ENCODE measurements around the gene NMRK1.

The NMRK1 gene

DNA sequence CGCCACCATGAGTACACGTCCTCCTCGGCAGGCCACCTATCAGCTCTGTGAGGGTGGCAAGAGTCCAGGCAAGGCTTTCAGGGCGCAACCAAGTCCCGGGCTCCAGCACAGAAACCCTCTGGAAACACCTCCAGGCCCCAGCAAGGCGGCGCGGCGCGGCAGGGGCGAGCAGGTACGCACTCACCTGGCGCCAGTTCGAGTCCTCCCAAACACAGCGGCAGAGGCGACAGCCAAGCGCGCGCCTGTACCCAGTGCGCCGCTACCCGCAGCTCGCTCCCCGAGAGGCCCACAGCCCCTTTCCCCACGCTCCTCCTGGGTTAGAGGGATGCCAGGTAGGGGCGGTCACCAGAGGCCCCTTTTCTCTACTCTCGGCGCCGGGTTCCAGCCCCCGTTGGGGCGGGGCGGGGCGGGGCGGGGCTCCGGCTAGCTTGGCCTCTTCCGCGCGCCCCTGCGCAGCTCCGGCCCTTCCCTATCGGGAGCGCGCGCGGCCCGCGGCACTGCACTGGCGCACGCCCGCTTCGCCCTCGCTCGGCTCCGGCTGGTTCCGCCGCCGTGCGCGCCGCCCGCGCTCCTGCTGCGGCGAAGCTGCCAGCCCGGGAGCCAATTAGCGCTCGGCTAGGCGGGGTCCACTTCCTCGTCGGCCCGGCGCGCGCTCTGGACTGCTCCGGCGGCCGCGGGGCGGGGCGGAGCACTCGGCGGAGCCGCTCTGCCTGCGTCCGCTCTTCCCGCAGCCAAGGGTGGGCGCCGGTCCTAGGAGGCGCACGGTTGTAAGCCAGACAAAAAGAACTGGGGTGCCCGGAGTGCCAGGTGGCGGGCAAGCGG lies at the start of gene NMRK1, which contains the start of gene OSTF1:
Gene NMRK1, minus strand, starts transcription at position 332 of the 822 bp plus-strand sequence. CDS start 5,040 bp downstream, outside the sequence.
Gene OSTF1, plus strand, starts transcription at position 691 of the 822 bp plus-strand sequence. CDS start 179 bp downstream, outside the sequence.
- DNase-seq (ENCODE audit: low read depth, low spot score) = peak; percentile 78

DNA sequence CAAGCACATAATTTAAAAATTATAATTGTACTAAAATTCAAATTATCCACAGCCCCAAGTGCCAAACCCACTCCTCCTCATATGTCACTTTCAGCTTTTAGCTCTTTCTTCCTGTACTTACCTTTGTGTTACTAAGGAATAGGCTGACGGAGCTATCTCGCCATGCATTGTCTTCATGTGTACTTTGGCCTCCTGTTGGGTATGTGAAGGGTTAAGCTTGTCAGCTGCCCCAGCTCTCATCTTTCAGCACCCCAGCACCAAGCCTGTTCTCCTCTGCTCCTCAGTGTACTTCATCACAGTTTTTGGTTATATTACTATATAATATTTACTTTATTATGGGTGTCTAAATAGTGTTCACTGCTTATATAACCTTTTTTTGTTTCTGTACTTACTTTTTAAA lies 46.5 kb upstream of the NMRK1 start:
- DNase-seq (ENCODE audit: low read depth, low spot score) = no peak

DNA sequence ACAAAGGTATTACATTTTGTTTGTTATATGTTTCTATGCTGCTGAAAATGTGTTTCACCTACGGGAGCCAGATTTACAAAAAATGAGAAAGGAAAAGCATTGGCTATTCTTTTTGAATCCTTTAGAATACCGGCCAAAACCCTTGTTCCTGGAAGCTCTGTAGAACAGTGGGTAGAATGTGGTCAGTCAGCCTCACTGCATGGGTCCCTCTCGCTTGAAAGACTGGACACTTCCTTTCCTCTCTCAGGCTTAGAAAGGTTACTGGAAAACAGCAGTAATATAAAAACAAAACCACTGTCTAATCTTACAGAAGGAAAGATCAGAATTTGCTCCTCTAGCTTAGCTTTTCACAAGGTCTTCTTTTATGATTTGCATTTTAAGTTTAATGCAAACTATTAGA lies 45.4 kb upstream of the NMRK1 start:
- DNase-seq (ENCODE audit: low read depth, low spot score) = no peak

DNA sequence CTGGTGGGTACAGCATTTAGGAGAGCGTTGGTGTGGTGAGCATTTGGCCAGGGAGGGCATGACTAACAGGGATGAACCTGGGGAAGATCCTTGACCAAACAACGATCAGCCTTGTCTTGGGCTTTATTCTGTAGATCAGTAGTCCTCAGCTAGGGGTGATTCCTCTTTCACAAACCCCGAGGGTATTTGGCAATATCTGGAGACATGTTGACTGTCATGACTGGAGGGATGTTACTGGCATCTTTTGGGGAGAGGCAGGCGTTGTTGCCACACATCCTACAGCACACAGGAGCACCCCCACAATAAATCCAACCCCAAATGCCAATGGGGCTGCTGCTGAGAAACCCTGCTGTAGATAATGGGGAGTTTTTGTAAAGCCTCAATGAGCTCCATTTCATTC lies 44.3 kb upstream of the NMRK1 start:
- DNase-seq (ENCODE audit: low read depth, low spot score) = no peak

DNA sequence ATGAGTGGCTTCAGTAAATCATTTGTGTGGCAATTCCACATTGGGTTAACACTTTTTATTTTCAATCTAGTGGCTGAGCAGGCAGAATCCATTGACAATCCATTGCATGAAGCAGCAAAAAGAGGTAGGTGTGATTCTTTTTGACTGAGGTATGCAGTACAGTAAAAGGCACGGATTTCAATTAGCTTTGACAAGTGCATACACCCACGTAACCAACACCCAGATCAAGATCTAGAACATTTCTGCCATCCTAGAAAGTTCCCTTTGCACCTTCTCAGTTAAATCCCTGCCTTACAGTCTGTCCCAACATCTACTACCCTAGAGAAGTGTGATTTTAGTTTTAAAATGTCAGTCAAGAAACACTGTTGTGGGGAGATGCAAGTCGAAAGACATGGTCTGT lies 43.7 kb upstream of the NMRK1 start:
- DNase-seq (ENCODE audit: low read depth, low spot score) = no peak

DNA sequence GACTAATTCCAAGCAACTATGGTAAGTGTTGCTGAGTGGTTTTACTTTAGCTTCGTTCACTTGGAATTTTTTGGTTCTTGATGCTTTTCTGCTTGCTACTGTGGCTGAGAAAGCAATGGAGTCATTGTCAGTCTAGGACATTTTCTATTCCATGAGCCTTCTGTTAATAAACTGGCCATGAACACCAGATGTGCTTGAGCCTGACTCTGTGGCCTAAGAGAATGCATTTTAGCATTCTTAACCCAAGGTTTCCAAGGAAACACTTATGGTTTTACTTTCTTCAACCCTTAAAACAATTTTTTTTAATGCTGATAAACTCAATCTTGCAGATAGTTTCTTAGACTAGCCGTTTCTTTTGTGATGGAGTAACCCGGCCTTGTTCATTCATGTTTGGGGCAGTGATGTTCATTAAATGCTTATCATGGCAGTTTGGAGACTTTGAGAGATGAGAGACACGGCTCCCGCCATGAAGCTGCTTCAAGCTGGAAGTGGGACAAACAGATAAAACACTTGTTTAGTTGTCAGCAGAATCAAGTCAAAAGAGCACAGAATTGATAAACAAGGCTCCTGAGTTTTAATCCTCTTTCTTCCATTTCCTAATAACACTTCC lies 42.8 kb upstream of the NMRK1 start:
- DNase-seq (ENCODE audit: low read depth, low spot score) = no peak

DNA sequence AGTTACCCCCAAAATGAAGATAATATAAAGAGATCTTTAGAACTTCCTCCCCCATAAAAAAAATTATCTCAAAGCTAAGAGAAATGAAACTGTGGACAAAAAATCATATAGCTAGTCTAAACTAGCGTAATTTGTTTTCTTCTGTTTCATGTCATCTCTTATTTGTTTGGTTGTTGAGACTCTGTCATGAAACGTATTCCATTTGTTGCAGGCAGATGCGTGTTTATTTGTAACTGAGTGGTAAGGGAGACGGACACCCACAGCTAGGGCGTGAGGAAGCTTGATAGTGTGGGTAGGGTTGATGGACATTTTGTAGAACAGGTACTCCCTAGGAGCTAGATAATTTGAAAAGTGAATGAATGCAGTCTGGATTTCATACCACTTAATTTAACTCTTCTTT lies 42.2 kb upstream of the NMRK1 start:
- DNase-seq (ENCODE audit: low read depth, low spot score) = no peak

DNA sequence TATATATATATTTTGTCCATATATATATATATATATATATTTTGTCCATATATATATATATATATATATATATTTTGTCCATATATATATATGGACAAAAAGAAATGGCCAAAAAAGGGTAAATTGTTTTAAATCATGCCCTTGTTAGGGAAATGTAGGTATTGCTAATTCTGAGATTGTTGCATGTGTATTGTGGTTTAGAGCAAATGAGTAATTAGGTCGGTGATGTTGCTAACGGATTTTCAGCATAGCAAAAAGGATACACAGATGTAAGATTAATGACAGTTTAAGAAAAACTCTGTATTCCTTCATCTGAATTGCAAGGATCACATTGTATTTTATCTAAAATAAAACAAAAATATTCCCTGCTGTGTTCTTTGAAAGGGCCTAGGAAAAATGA lies 40.6 kb upstream of the NMRK1 start:
- DNase-seq (ENCODE audit: low read depth, low spot score) = no peak

DNA sequence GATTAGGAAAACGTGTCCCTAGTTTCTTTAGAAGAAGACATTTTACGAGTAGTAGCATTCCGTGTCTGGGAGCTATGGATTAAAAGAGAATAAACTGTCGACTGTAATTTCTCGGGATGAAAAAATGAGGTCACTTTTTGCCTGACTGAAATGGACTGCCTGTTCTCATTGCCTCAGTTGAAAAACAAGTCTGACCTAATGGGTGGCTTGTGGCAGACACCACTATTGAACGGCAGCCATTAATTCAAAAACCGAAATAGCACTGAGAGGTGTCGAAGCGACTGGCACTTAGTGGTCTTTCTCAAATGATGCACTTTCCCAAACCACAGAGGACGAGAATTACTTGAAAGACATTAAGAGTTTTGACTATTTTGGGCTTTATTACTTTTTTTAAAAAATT lies 35.7 kb upstream of the NMRK1 start:
- DNase-seq (ENCODE audit: low read depth, low spot score) = no peak

DNA sequence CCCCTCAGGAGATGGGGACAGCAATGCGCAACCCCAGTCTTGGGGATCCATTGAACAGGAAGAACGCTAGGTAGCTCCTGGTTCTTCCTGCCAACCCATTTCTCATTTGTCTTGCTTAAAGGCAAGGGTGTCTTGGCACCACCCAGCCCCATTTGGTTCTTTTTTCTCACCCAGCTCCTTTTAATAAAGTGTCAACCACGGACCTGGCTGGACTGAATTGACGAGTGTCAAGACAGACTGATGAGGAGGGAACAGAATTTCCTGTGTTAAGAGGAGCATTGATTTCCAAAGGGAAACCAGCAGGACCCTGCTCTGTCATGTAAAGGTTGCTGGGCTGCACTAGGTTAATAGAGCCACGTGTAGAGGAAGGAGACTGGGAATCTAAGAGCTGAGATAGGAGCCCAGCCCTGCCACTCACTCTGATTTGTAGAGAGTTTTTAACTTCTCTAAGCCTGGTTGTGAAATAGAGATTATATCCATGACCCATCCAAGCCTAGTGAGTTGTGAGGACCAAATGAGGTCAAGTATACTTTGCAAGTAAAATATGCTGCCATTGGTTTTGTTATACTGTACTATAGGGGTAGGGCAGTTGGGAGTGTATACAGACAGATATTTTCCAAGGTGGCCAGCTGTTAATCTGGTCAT lies 34.1 kb upstream of the NMRK1 start:
- DNase-seq (ENCODE audit: low read depth, low spot score) = no peak

DNA sequence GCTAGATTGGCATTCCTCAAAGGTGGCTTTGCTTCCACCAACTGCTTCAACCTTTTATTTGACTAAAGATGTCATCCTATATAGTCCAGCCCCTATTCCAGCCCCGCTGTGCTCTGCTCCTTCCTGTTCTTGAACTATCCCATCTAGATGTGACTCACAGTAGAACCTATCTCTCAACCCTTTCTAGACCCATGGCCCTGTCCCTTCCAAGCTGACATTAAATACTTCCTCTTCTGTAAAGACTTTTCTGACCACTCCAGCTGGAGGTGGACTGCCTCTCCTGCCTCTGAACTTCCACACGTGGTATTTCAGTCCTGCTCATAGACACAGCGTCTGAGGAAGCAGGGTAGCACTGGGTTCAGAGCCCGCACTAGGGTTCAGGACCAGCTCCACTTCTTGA lies 32.7 kb upstream of the NMRK1 start:
- DNase-seq (ENCODE audit: low read depth, low spot score) = no peak

DNA sequence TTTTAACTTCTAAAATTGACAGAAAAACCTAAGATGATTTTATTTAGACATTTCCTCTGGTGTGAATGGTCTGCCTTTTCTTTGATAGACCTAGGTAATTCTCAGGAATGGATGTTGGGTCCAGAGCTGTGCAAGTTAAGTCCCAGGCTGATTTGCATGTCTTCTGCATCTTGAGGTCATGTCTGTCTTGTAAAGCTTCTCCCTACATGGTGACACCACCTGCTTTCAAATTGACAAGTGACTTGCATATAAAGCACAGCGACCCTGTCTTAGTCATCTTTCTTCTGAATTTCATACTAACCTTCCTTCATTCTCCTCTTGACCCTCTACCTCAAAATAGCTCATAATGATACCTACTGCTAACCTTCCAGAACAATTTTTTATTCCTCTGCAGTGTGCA lies 29.6 kb upstream of the NMRK1 start:
- DNase-seq (ENCODE audit: low read depth, low spot score) = no peak

DNA sequence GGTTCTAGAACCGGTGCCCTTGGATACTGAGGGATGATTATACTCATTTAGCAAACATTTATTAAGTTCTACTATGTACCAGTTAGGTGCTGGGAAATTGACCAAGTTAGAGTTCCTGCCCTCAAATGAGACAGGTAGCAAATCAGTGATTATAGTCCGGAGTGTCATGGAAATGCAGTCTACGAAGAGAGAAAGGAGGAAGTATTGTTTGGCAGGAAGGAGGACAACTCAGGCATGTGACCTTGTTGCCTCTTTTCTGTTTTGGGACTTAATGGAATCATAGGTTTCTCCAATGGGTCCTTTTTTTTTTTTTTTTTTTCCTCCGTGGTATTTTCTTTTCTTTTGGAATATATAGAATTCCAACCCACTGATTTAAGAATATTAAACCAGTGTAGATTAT lies 28.4 kb upstream of the NMRK1 start:
- no peak for DNase-seq (ENCODE audit: low read depth, low spot score)

DNA sequence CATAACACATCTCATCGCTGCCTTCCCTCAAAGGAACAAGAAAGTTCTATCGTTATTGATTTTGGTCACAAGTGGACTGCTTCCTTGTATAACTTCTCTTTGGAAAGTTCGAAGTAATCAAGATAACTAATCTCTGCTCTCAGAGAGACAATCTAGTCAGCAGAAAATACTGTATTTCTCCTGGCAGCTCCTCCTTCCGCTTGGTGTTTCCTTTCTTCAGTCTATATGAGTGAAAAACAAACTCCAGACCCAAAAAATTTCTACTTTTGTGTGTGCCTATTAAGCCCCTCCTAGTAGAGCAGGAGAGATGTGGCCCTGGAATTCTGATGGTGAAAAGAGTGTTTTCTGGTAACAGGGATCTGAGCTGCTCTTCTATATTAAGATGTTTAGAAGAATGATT lies 24.8 kb upstream of the NMRK1 start:
- DNase-seq (ENCODE audit: low read depth, low spot score) = no peak

DNA sequence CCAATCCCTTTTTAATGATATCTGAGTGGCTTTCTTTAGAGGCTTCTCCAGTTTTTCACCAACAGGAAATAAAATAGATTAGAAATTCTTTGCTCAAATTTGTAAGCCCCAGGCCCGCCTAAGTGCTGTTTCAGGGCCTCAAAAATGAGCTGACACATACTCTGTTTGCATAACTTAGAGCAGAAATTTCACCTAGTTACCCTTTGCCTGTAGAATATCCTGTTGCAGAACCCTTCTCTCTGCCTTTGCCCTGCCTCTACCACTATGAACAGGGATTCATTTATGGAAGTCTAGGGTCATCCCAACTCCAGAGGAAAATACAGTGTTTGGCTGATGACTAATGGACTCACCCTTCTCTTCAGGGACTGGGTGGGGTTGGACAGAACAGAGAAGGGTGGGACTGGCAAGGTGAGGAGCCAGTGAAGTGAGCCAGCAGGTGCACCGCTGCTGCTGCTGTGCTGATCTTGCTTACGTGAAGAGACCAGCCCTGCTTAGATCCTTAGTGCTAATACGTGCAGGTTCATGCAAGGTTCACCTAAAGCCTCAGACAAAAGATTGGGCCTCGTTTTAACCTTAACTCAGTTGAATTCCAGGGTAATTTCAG lies 23.2 kb upstream of the NMRK1 start:
- no peak for DNase-seq (ENCODE audit: low read depth, low spot score)

DNA sequence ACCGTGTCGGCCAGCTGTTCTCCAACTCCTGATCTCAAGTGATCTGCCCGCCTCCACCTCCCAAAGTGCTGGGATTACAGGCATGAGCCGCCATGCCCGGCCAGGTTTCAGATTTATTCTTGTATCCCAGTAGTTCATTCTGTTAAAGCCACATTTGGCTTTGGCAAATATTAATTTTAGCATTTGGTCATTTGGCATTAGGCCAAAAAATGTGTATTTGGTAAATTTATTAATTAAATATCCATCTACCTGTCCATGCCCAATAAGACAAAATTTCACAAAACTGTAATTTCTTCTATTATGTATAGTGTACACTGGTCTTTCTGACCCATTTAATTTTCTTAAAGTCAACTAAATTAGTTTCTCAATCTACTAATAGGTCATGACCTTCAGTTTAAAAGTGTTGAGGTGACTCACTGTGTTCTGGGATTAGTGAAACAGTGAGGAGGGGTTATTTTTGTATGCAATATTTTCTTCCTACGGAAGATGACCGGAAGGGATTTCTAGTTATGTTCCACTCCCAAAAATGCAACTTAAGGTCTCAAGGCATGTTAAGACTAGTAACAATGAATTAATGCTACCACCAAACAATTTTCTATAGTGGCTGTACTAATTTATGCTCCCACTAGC lies 21.4 kb upstream of the NMRK1 start:
- no peak for DNase-seq (ENCODE audit: low read depth, low spot score)

DNA sequence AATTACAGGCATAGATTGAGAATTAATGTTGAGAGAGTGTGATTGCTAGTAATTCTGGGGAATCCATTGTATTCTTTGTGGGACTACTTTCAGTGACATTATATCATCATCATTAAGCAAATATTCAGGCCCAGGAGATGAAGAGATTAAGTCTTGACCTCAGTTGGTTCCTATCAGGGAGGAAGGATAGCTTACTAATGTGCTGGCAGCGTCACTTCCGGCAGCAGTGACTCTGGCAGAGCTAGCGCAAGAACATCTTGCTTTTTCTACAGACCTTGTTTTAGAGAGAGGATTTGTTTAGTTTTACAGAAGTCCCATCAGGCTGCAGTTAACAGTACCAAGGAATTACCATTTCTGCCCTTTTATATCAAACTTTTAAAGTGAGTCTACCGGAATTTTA lies 20.6 kb upstream of the NMRK1 start:
- no peak for DNase-seq (ENCODE audit: low read depth, low spot score)

DNA sequence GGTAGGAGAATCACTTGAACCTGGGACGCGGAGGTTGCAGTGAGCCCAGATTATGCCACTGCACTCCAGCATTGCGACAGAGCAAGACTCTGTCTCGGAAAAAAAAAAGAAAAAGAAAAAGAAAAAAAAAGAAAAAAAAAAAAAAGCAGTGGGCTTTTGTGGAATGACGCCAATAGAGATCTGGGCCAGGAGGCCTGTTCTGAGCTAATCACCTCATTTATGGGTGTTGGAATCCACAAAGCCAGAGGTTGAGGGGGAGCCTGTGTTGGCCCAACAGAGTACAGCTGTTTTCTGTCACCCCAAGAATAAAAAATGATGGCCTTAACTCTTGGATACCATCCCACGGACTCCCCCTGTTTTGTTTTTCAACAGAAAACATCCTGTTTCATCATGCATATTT lies 18.9 kb upstream of the NMRK1 start:
- DNase-seq (ENCODE audit: low read depth, low spot score) = no peak

DNA sequence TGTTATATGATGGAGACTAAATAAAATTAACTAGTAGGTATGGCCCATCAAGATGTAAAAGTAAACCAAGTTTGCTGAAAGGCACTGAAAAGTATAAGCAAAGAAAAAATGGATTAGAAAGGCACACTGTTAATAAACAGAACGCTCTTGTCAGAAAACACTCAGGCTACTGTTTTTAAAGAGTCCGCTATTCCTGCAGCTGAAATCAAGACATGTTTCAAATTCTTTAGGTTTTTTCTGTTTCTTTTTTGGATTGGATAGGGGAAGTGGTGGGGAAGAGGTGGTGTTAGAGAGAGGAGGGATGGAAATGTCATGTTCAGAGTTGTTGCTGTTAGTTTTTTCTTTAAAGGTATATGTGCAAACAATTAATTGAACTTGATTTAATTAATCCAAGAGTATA lies 17.9 kb upstream of the NMRK1 start:
- DNase-seq (ENCODE audit: low read depth, low spot score) = no peak

DNA sequence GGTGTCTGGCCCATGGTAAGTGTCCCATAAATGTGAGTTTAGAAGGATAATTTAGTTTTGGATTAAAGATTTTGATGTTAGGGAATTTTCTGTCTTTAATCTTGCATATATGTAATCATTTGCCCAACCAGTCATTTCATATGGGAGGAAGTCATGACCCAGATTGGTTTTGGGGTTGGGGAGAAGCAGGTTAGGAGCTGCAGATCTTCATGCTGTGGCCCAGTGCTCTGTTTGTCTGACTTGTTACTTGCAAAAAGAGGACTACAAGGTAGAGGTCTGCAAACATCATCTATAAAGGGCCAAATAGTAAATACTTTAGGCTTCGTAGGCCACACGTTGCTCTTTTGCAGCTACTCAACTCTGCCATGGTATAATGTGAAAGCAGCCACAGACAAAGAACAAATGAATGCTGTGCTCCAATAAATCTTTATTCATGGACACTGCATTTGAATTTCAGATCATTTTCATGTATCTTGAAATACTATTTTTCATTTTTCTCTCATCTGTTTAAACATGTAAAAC lies 17.1 kb upstream of the NMRK1 start:
- DNase-seq (ENCODE audit: low read depth, low spot score) = no peak

DNA sequence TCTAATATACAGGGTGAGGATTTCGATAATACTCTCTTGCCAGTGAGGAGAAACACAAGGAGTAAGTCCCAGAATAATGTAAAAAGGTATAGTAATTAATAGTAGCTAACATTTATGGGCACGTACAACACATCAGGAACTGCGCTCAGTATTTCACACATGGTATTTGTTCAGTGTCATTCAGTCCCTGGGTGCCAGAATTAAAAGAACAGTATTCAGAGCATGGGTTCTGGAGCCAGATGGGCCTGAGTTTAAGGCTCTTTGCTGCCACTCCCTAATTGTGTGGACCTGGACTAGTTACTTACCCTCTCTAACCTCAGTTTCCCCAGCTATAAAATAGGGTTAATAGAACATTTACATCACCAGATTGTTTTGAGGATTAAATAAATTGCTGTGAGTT lies 16.7 kb upstream of the NMRK1 start:
- no peak for DNase-seq (ENCODE audit: low read depth, low spot score)

Measured in activated CD4-positive, CD25-positive, alpha-beta regulatory T cell treated with anti-CD3 and anti-CD28 coated beads, Interleukin-2, amount 50 U/mL, for 16 hours (primary cell).